ENCODE measurements around the gene KCNK10.

The KCNK10 gene

DNA sequence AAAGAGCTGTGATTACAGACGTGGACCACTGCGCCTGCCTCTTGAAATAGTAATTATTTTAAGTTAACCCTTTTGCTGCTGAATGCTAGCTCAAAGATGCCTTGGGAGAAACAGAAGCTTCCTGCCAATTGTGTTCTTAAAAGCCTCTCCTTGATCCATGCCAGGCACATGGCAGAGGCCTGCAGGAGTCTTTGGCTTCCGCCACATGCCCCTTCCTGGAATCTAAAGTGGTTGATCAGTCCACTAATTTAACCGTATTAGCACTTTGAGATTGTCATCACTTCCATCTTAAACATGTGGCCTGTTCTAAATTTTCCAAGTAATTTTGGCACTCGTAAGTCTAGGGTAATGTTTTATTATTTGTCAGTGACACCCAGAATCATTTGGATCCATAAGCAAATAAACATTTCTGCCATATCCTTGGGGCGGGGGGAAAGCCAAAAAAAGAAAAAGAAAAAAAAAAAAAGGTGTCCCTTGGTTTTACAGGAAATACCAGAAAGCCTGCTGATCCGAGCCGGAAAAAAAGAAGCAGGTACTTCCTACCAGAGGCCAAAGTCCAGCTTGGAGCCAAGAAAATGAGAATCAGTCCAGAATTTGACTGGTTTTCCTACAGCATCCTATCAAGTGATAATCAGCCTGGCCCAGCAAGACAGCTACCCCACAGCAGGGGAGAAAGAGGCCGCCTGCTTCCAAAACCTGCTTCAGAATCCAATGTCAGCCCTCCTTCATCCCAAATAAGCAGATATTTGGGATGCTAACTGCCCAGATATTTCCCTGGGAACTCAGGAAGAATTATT is 104.8 kb downstream of the KCNK10 start:
- no peak for DNase-seq

GRCh38 chr14:88212691-88213090 is 110.4 kb downstream of the KCNK10 start:
- no peak for DNase-seq

DNA sequence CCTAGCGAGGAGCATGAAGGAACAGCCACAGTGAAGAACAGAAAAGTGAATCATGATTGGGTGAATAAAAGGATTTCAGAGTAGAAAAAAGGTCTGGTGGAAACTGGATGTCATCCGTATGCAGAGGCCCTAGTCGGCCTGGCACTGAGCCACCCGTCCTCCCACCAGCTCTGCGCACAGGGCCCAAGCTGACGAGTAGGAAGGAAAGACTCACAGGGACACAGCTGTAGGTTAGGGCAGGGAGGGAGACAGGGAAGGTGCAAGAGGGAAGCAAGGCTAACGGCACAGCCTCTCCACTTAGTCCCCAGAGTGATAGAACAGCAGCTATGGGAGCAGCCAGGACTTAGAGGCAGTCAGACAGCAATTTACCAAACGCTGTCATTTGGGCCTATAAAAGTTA is 112.6 kb downstream of the KCNK10 start:
- no peak for DNase-seq

DNA sequence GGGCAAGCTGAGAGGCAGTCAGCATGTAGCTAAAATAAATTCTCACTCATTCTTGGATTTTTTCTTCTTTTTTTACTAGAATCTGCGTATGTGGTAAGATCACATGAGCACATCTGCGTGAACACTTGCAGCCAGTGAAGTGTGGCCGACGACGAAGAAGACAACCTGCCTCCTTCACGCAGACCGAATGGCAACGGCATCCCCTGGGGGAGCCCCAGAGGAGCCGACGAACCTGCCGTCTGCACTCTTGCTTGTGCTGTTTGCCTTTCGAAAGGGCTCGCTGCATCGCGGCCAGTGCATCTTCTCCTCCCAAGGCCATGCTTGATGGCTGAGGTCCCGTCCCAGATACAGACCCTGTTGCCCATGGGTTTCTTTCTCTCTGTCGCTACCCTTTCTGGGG is 113.8 kb downstream of the KCNK10 start:
- no peak for DNase-seq

- no peak for DNase-seq
Observed at GRCh38 chr14:88208858-88209257, 114.2 kb downstream of the KCNK10 start.

DNA sequence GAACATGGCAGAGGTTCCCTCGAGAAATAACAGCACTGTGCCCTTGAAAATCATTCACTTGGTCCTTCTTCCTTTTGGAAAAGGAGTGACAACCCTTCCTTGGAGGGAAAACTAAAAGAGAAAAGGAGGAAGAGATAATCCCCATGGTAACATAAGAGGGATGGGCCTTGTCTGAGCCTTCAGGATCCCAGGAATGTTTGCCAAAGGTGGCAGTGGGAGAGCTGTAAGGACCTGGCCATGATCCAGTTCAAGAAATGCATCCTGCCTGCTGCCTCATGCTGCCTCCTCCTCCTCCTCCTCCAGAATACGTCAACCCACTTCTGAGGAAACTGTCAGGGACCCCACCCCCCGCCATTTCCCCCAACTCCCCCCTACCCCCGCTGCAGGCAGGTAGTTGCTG is 118.8 kb downstream of the KCNK10 start:
- DNase-seq: no peak

DNA sequence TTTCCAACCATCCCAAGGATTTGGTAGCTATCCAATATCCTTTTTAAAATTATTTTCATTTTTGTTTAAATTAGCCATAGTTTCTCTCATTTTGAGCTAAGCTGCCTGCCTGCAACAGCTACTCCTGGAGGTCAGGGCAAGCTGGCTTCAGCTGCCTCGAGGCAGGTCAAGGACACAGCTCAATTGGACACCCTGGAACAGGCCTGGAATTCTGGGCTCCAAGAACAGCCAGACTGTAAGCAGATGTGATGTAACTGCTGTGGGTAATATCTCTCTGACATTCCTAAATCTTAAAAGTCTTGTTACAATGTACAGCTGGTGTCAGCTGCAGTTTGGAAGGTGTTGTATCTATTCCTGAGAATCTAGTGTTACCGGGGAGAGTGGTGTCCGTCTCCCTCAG is 119.8 kb downstream of the KCNK10 start:
- no peak for DNase-seq

DNA sequence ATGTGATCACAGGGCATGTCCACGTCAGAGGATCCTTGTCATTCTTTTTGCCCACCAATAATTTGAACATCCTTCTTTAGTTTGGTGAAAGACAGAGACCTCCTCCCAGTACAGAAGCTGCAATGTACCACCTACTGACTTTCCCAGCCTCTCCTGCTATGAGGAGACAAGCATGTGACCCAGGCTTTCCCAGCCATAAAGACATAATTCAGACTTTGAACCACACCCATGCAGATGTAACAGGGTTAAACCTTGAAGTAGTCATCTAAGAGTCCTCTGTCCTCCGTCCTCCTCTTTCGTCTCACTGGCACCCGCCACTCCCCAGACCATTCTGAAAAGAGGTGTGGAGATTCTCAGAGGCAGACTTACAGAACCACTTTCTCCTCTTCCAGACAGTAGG is 120.8 kb downstream of the KCNK10 start:
- DNase-seq: no peak

GRCh38 chr14:88201851-88202250 is 121.2 kb downstream of the KCNK10 start:
- DNase-seq: no peak

- no peak for DNase-seq
Observed at GRCh38 chr14:88199882-88200281, 123.2 kb downstream of the KCNK10 start.

DNA sequence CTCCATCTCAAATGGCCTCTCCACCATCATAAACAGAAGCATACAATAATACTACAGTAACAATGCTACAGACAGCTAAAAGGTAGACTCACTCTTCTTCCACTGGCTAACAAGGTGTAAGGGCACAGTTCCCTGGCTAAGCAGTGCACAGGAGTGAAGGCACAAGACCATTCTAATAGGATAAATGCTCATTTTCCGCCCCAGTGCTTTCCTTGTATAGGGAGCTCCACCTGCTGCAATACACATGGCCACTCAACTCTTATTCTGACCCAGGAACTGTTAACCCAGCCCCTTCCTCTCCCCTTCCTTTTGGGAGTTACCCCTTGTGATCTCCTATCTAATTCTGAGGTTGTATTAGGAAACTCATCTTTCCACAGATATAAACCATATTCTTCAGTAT is 124.6 kb downstream of the KCNK10 start:
- DNase-seq: no peak

DNA sequence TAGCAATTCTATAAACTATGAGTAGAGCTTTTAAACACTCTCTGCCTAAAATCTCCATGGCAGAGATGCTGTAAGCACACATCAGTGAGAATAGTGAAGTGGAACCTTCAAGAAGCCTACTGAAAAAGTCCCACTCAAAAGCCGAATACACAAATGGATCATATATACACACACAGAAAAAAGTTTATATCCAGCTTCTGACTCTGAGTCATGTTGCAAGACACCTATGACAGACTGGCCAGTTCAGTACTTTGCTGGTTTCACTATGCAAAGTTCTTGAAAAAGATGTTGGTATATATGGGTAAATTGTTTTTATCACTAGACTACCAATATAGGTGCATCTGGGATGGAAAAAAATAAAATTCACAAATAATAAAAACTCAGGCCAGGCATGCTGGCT is 126.1 kb downstream of the KCNK10 start:
- no peak for DNase-seq

DNA sequence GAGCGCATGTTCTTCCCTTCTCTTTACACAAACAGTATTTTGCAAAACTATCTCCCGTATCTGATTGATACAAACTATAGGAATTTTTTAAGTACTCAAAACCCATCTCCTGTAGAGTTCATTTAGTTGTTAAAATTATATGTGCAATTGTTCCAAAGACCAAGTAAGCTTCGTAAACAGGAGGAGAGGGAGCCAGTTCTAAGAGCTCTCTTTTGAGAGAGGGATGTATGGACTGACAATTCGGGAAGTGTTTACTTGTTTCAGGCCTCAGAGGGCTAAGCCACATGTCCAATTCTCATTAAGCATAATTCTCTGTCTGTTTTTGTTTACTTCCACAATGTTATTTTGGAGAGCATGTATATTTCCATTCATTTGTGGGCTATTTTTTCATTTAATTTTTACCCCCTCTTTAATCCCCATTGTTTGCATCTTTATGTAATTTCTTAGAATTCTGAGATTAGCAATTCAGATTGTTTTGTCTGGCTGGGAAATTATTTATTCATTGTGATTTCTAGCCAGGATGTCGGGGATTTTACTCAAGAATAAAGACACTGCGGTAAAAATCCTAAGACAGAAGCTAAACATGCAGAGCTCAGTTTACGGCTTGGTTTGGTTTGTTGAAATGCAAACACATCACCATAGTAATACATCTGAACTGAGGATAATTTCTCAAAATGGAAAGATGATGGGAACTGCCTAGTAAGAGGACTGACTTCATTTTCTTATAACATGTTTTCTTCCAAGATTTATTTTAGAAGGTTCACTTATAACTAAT is 126.8 kb downstream of the KCNK10 start:
- DNase-seq: no peak

DNA sequence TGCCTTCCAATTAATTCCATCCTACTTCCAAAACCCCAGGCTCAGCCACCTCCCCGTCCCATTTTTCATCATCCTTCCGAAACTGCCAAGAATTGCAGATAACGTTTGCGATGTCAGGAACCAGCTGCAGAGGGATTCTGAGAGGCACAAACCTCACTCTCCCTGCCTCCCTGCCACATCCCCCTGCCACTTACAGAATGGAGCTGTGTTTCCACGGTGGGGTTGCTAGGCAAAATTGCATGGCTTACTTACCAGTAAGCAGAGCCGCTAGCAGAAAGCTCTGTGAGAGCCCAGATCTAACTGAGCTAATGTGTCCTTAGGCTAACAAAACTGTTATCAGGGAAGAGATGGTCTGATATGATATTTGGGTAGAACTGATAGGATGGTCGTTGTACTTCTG is 127.4 kb downstream of the KCNK10 start:
- no peak for DNase-seq

GRCh38 chr14:88194531-88194930 is 128.5 kb downstream of the KCNK10 start:
- DNase-seq: no peak

DNA sequence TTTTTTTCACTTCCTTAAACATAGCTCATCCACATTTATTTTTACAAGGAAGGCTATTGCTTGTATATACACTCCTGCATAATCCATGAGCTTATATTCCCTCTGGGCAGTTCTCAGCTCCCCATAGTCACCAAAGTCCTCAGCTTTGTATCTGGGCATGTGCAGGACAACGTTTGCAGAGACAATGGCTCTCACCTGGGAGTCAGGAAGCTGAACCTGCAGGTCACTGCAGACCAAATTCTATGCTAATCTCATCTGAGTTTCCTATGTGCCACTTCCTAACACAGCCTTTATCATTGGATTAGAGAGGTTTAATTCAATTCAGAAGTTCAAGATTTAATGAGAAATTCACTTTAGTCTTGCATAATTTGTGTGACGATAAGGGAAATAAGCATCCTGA is 131.5 kb downstream of the KCNK10 start:
- no peak for DNase-seq

DNA sequence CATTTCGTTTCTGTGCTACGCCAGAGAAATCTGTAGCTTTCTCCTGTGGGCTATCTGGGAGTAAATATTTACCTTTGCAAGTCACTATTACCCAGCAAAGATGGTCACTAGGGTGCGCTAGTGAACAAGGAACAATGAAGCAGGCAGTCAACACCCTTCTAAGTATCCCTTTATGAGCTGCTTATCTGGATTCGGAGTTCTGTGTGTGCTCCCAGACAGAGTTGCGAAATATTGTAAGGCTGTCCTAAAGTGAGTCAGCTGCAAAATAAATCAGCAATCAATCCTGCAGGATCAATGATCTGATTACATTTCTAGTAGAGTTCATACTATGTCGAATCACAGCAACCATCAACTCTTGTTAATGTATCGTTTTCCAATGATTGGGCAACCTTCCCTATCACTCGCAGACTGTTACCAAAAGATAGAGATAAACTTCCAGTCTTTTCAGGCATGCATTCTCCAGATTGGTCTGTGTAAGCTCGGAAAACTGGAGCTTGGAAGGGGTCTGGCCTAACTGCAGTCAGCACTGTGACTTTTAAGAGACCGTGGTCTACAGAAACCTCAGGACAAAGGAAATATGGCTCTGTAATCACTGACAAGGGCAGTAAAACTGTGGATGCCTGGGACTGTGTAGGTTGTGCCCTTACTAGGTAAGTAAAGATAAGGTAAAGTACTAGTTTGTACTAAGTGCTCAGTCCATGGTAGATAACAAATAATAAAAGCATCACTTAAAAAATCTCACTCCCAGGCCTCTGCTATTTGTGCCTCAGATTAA is 133.5 kb downstream of the KCNK10 start:
- DNase-seq: peak; percentile 61

- DNase-seq: no peak
Observed at GRCh38 chr14:88188745-88189416, 134.2 kb downstream of the KCNK10 start.

DNA sequence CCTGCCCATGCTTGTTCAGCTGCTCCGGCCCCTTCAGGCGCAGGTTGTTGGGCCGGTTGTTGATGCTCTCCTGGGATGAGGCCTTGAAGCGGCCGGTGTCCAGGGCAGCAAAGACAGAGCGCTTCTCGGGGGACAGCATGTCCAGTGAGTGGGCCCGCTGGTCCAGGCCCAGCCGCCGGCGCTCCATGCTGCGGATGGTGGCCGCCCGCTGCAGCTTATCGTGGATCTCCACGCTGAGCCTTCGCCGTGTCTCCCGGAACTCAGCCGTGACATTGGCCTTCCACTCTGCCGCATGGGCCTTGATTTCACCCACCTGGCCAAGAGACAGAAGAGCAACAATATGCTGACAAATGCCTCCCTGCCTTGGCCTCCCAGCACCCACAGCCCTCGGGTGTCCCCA is 137.2 kb downstream of the KCNK10 start:
- DNase-seq: no peak

DNA sequence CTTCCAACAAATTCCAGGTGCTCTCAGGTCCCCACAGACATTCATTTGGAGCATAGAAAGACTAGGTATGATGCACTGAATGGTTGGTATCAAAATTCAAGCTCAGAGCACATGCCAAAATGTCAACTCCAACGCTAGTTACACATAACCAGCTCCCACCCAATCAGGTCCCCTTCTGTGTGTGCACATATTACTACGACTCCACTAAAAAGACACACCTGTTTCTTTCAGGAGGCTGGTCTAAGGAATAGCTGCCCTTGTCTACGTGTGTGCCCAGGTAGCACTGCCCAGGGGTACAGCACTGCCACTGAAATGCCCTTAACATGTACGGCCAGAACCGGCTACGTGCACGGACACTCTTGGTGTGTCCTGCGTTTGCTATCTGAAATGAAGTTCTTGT is 138.1 kb downstream of the KCNK10 start:
- DNase-seq: no peak

- no peak for DNase-seq
Observed at GRCh38 chr14:88181072-88181471, 142.0 kb downstream of the KCNK10 start.

GRCh38 chr14:88179716-88180115 is 143.4 kb downstream of the KCNK10 start:
- no peak for DNase-seq

DNA sequence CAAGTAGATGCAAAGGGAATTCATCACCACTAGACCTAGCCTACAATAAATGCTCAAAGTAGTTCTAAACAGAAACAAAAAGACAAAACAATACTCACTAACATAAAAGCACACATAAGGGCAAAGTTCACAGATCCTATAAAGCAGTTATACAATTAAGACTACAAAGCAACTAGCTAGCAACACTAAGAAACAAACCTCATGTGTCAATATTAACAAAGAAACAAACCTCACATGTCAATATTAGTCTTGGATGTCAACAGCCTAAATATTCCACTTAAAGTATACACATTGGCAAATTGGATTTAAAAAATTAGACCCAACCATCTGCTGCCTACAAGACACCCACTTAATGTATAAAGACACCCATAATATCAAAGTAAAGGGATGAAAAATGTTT is 152.7 kb downstream of the KCNK10 start:
- no peak for DNase-seq
